Neural cell (in vitro differentiated cells): ENCODE results near the gene SLC16A1. TPM values are rescaled to one million over a fixed set of nuclear protein-coding genes. Genes with fewer than 3 reads are reported as not detected.

Experiments used
- H2AFZ ChIP-seq: fragments of 200-600, 300-800 bp; sonication (generic), shearing (Covaris generic); 2 replicates; pipeline ENCODE4 v1.6.0; 2014; ENCODE audit warnings: low read depth, mild to moderate bottlenecking, antibody characterized with exemption, low read length, moderate library complexity
- H3F3A ChIP-seq: fragments of 200-600 bp; shearing (Covaris generic); 2 replicates; pipeline ENCODE4 v1.6.1; 2016; ENCODE audit warnings: mild to moderate bottlenecking, moderate library complexity, mixed read lengths, antibody characterized with exemption, low read length; ENCODE audit not compliant: insufficient read depth, poor library complexity, severe bottlenecking
- H3K27ac ChIP-seq: fragments of 200-600, 300-800 bp; sonication (generic), shearing (Covaris generic); 2 replicates; pipeline ENCODE4 v1.5.1; 2014; ENCODE audit warnings: mild to moderate bottlenecking, low read length, moderate library complexity
- H3K27me3 ChIP-seq: fragments of 300-800, 200-600 bp; sonication (generic), shearing (Covaris generic); 2 replicates; pipeline ENCODE4 v1.6.0; 2014; ENCODE audit warnings: mild to moderate bottlenecking, low read depth, low read length, moderate library complexity; ENCODE audit not compliant: insufficient read depth
- H3K36me3 ChIP-seq: fragments of 300-800, 200-600 bp; sonication (generic), shearing (Covaris generic); 2 replicates; pipeline ENCODE4 v1.5.1; 2014; ENCODE audit warnings: mild to moderate bottlenecking, antibody characterized with exemption, low read length, moderate library complexity; ENCODE audit not compliant: insufficient read depth
- H3K4me2 ChIP-seq: fragments of 300-800, 200-600 bp; sonication (generic), shearing (Covaris generic); 2 replicates; pipeline ENCODE4 v1.6.0; 2014; ENCODE audit warnings: mild to moderate bottlenecking, low read length
- H3K4me3 ChIP-seq: fragments of 300-800, 200-600 bp; sonication (generic), shearing (Covaris generic); 2 replicates; pipeline ENCODE4 v1.5.1; 2014; ENCODE audit warnings: mild to moderate bottlenecking, low read length, moderate library complexity
- H3K79me2 ChIP-seq: fragments of 200-600 bp; shearing (Covaris generic); replicated peaks from 2 replicates; pipeline ENCODE4 v1.6.0; 2014; ENCODE audit warnings: mild to moderate bottlenecking, low read length, moderate library complexity; ENCODE audit not compliant: insufficient read depth
- H3K9ac ChIP-seq: fragments of 300-800, 200-600 bp; sonication (generic), shearing (Covaris generic); 2 replicates; pipeline ENCODE4 v1.6.1; 2016; ENCODE audit warnings: mild to moderate bottlenecking, low read length, mixed read lengths
- H3K9me2 ChIP-seq: fragments of 200-600 bp; shearing (Covaris generic); 2 replicates; pipeline ENCODE4 v1.6.1; 2016; ENCODE audit warnings: mild to moderate bottlenecking, low read length, mixed read lengths; ENCODE audit not compliant: insufficient read depth
- H3K9me3 ChIP-seq: fragments of 200-600, 300-800 bp; sonication (generic), shearing (Covaris generic); 2 replicates; pipeline ENCODE4 v1.6.1; 2016; ENCODE audit warnings: mild to moderate bottlenecking, mixed run types, low read length, moderate library complexity, mixed read lengths
- H4K20me1 ChIP-seq: fragments of 200-600 bp; shearing (Covaris generic); 2 replicates; pipeline ENCODE4 v1.6.1; 2016; ENCODE audit warnings: mild to moderate bottlenecking, mixed run types; ENCODE audit not compliant: insufficient read depth
- EP300 ChIP-seq: fragments of 450-650 bp; conservative IDR thresholded peaks from 2 replicates; pipeline ENCODE4 v1.6.1; 2014; ENCODE audit warnings: antibody characterized with exemption, mild to moderate bottlenecking, moderate library complexity; ENCODE audit not compliant: poor library complexity, severe bottlenecking
- EZH2 ChIP-seq: fragments of 200-600, 300-800 bp; shearing (Covaris generic), sonication (generic); IDR thresholded peaks from 2 replicates; pipeline ENCODE4 v1.6.1; 2014; ENCODE audit warnings: antibody characterized with exemption, low read length, borderline replicate concordance, mild to moderate bottlenecking; ENCODE audit not compliant: insufficient read depth, poor library complexity, severe bottlenecking
- MXI1 ChIP-seq: fragments of 450-650 bp; conservative IDR thresholded peaks from 2 replicates; pipeline ENCODE4 v1.6.1; 2014; ENCODE audit warnings: antibody characterized with exemption, mild to moderate bottlenecking; ENCODE audit not compliant: poor library complexity, severe bottlenecking
- POLR2AphosphoS5 ChIP-seq: IDR thresholded peaks from 2 replicates; pipeline ENCODE4 v1.6.1; 2012
- RAD21 ChIP-seq: fragments of 450-650 bp; conservative IDR thresholded peaks from 2 replicates; pipeline ENCODE4 v1.6.1; 2014; ENCODE audit warnings: antibody characterized with exemption, mild to moderate bottlenecking, moderate library complexity
- SMC3 ChIP-seq: fragments of 450-650 bp; conservative IDR thresholded peaks from 2 replicates; pipeline ENCODE4 v1.6.1; 2014; ENCODE audit warnings: antibody characterized with exemption, mild to moderate bottlenecking, moderate library complexity; ENCODE audit not compliant: poor library complexity
- TAF1 ChIP-seq: IDR thresholded peaks from 2 replicates; pipeline ENCODE4 v1.6.1; 2012; ENCODE audit warnings: low read depth
- polyA plus RNA-seq: library from polyadenylated mRNA; depleted of rRNA; stranded (reverse); fragments of >200 nt; gene quantifications from 2 replicates; pipeline ENCODE4 v1.2.3, GENCODE V29; 2014
- TF ChIP-seq, protein P1 (sequence below): IDR thresholded peaks from 2 replicates; pipeline ENCODE4 v1.6.1; 2012; ENCODE audit warnings: borderline replicate concordance
- TF ChIP-seq, protein P2 (sequence below): fragments of 450-650 bp; IDR thresholded peaks from 2 replicates; pipeline ENCODE4 v1.5.1; 2014; ENCODE audit warnings: antibody characterized with exemption, mild to moderate bottlenecking, moderate library complexity; ENCODE audit not compliant: poor library complexity, severe bottlenecking

Gene SLC16A1
- polyA plus RNA-seq, 1 donor from 2014 or later = 18.6 TPM

DNA sequence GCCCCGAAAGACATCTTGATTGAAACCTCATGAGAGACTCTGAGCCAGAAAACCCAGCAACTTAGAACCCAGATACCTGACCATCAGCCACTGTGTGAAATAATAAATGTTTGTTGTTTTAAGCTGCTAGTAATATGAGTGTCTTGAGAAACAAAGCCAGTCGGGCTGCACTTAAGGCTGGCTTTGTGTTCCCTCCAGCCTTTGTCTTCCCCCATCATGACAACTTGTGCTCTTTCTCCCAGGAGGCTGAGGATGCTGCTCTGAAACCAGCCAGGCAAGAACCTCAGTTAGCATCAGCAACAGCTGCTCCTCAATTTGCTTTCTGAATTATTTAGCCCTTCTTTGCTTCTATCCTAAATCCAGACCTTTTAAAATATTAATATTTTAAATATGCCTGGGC lies 78.2 kb downstream of the SLC16A1 start:
- Histone ChIP-seq H3K4me2 (no peak overlapping the region), H3K36me3 (no peaks in the 10 kb centered on the region), H3K27ac (no peak overlapping the region), H3K4me3 (no peak overlapping the region), H3K9ac (no peak overlapping the region), H3F3A (no peaks in the 10 kb centered on the region), H3K27me3 (no peaks in the 10 kb centered on the region), H2AFZ (no peak overlapping the region), H3K79me2 (no peaks in the 10 kb centered on the region), H3K9me3 (no peaks in the 10 kb centered on the region), H4K20me1 (no peaks in the 10 kb centered on the region), H3K9me2 (no peaks in the 10 kb centered on the region)
- TF ChIP-seq RAD21 (no peak), POLR2AphosphoS5 (no peak), EZH2 (no peak), SMC3 (no peak), TAF1 (no peak), EP300 (no peak), MXI1 (no peak)
- TF ChIP-seq, protein P1, sequence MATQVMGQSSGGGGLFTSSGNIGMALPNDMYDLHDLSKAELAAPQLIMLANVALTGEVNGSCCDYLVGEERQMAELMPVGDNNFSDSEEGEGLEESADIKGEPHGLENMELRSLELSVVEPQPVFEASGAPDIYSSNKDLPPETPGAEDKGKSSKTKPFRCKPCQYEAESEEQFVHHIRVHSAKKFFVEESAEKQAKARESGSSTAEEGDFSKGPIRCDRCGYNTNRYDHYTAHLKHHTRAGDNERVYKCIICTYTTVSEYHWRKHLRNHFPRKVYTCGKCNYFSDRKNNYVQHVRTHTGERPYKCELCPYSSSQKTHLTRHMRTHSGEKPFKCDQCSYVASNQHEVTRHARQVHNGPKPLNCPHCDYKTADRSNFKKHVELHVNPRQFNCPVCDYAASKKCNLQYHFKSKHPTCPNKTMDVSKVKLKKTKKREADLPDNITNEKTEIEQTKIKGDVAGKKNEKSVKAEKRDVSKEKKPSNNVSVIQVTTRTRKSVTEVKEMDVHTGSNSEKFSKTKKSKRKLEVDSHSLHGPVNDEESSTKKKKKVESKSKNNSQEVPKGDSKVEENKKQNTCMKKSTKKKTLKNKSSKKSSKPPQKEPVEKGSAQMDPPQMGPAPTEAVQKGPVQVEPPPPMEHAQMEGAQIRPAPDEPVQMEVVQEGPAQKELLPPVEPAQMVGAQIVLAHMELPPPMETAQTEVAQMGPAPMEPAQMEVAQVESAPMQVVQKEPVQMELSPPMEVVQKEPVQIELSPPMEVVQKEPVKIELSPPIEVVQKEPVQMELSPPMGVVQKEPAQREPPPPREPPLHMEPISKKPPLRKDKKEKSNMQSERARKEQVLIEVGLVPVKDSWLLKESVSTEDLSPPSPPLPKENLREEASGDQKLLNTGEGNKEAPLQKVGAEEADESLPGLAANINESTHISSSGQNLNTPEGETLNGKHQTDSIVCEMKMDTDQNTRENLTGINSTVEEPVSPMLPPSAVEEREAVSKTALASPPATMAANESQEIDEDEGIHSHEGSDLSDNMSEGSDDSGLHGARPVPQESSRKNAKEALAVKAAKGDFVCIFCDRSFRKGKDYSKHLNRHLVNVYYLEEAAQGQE = no peak
- TF ChIP-seq, protein P2, sequence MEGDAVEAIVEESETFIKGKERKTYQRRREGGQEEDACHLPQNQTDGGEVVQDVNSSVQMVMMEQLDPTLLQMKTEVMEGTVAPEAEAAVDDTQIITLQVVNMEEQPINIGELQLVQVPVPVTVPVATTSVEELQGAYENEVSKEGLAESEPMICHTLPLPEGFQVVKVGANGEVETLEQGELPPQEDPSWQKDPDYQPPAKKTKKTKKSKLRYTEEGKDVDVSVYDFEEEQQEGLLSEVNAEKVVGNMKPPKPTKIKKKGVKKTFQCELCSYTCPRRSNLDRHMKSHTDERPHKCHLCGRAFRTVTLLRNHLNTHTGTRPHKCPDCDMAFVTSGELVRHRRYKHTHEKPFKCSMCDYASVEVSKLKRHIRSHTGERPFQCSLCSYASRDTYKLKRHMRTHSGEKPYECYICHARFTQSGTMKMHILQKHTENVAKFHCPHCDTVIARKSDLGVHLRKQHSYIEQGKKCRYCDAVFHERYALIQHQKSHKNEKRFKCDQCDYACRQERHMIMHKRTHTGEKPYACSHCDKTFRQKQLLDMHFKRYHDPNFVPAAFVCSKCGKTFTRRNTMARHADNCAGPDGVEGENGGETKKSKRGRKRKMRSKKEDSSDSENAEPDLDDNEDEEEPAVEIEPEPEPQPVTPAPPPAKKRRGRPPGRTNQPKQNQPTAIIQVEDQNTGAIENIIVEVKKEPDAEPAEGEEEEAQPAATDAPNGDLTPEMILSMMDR = no peak

DNA sequence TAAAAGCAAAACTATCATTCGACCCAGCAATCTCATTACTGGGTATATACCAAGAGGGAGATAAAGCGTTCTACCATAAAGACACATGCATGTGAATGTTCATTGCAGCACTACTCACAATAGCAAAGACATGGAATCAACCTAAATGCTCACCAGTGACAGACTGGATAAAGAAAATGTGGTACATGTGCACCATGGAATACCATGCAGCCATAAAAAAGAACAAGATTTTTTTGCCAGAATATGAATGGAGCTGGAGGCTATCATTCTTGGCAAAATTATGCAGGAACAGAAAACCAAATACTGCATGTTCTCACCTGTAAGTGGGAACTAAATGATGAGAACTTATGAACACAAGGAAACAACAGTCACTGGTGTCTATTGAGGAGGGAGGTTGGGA lies 79.7 kb downstream of the SLC16A1 start:
- no peak overlapping the region for H2AFZ ChIP-seq
- no peaks in the 10 kb centered on the region for H3K27me3 ChIP-seq
- no peak overlapping the region for H3K9ac ChIP-seq
- no peaks in the 10 kb centered on the region for H3K9me2 ChIP-seq
- no peaks in the 10 kb centered on the region for H3K9me3 ChIP-seq
- no peaks in the 10 kb centered on the region for H4K20me1 ChIP-seq
- TF ChIP-seq, protein P1 = no peak
- TF ChIP-seq, protein P2 = no peak
- no peak for TF ChIP-seq EP300
- no peak for TF ChIP-seq RAD21
- no peaks in the 10 kb centered on the region for H3K79me2 ChIP-seq
- no peak overlapping the region for H3K4me2 ChIP-seq
- no peak overlapping the region for H3K4me3 ChIP-seq
- H3F3A ChIP-seq = no peaks in the 10 kb centered on the region
- no peak overlapping the region for H3K27ac ChIP-seq
- H3K36me3 ChIP-seq = no peaks in the 10 kb centered on the region
